ENCODE measurements around the gene DDIT4. TPM values are rescaled to one million over a fixed set of nuclear protein-coding genes. Genes with fewer than 3 reads are reported as not detected.

Gene DDIT4
- total and polyA plus RNA-seq, 9 of the 15 experiments (the other 6 are each of a cell fraction or from before 2014, with no cell fraction given), result 8.2 to 675 (median 159) TPM

- TF ChIP-seq NR0B1 (IDR thresholded peaks at IDR 0.05; ENCODE audit: partially characterized antibody) (no peak), CLOCK (CRISPR knock-in tag; IDR thresholded peaks at IDR 0.05; ENCODE audit: borderline replicate concordance) (peak; percentile 58; the same call in 1 of the 2 replicates), ZFP91 (CRISPR knock-in tag; IDR thresholded peaks at IDR 0.05) (no peak), ZNF79 (CRISPR knock-in tag; IDR thresholded peaks at IDR 0.05; ENCODE audit: low read depth) (peak; percentile 58), ZBTB40 (IDR thresholded peaks at IDR 0.05) (0 out of 2 replicates have a peak, but pooled peaks have one; percentile 11), ZBTB40 (CRISPR knock-in tag; IDR thresholded peaks at IDR 0.05) (no peak), TAF7 (tag; IDR thresholded peaks at IDR 0.05) (peak; percentile 60; the same call in 1 of the 2 replicates), NCOR1 (IDR thresholded peaks at IDR 0.05) (no peak), MYNN (IDR thresholded peaks at IDR 0.05) (peak; percentile 79; the same call in 1 of the 2 replicates), MYNN (CRISPR knock-in tag; IDR thresholded peaks at IDR 0.05) (no peak), STAT5A (IDR thresholded peaks at IDR 0.05; ENCODE audit: borderline replicate concordance, low read length) (no peak), RAD21 (CRISPR knock-in tag; conservative IDR thresholded peaks at IDR 0.05 in 1 of 2, IDR thresholded peaks at IDR 0.05 in 1 of 2) (peak; percentile 33 to 50)
Measured at GRCh38 chr10:72308320-72308987, 34.7 kb downstream of the DDIT4 start (continued).
